Central memory CD8-positive, alpha-beta T cell (primary cell): ENCODE measurements around the gene NFATC1.

Experiments used
- ATAC-seq: fragments of 150-1000 bp; cut with Tn5 transposase; replicated peaks from 2 replicates; pipeline ENCODE4 v1.10.0; 2022; ENCODE audit warnings: mild to moderate bottlenecking, moderate FRiP score, moderate number of reproducible peaks; ENCODE audit not compliant: poor library complexity, severe bottlenecking; ENCODE audit errors: extremely low read depth
- DNase-seq, 2 donors: peaks; one replicate each; pipeline ENCODE4 v3.0.0; 2021; ENCODE audit warnings: low spot score in 2 of 2
- H3K27ac Mint-ChIP-seq: one replicate; pipeline ENCODE4 v1.8.0; 2022; ENCODE audit warnings: low read depth, mild to moderate bottlenecking, moderate library complexity, mixed read lengths
- H3K27me3 Mint-ChIP-seq: one replicate; pipeline ENCODE4 v1.8.0; 2022; ENCODE audit warnings: mixed read lengths
- H3K36me3 Mint-ChIP-seq: one replicate; pipeline ENCODE4 v1.8.0; 2022; ENCODE audit warnings: mild to moderate bottlenecking, moderate library complexity, mixed read lengths; ENCODE audit not compliant: insufficient read depth
- H3K4me1 Mint-ChIP-seq: one replicate; pipeline ENCODE4 v1.8.0; 2022; ENCODE audit warnings: mixed read lengths
- H3K4me3 Mint-ChIP-seq: one replicate; pipeline ENCODE4 v1.8.0; 2022; ENCODE audit warnings: mild to moderate bottlenecking, moderate library complexity, mixed read lengths
- H3K9me3 Mint-ChIP-seq: one replicate; pipeline ENCODE4 v1.8.0; 2022; ENCODE audit warnings: mixed read lengths

NFATC1 gene

GRCh38 chr18:79386547-79386946 lies 9.2 kb upstream of the NFATC1 start:
- Mint-ChIP-seq H3K36me3 (peaks cover 7% of the 10 kb centered on the region), H3K4me1 (peaks cover 11% of the 10 kb centered on the region), H3K4me3 (no peak overlapping the region), H3K9me3 (no peaks in the 10 kb centered on the region), H3K27ac (no peak overlapping the region), H3K27me3 (peaks cover 35% of the 10 kb centered on the region)
- ATAC-seq = no peak
- DNase-seq = no peak

- H3K4me3 Mint-ChIP-seq = no peak overlapping the region
- peaks cover 15% of the 10 kb centered on the region for H3K4me1 Mint-ChIP-seq
- no peaks in the 10 kb centered on the region for H3K9me3 Mint-ChIP-seq
- peaks cover 7% of the 10 kb centered on the region for H3K36me3 Mint-ChIP-seq
- H3K27me3 Mint-ChIP-seq = peaks cover 41% of the 10 kb centered on the region
- no peak for DNase-seq
- H3K27ac Mint-ChIP-seq = no peak overlapping the region
- no peak for ATAC-seq
Observed at GRCh38 chr18:79387214-79387613, 8.5 kb upstream of the NFATC1 start.

- peaks cover 19% of the 10 kb centered on the region for H3K4me1 Mint-ChIP-seq
- no peak overlapping the region for H3K27ac Mint-ChIP-seq
- ATAC-seq = no peak
- peaks cover 45% of the 10 kb centered on the region for H3K27me3 Mint-ChIP-seq
- H3K9me3 Mint-ChIP-seq = no peaks in the 10 kb centered on the region
- DNase-seq = no peak
- no peak overlapping the region for H3K4me3 Mint-ChIP-seq
- peaks cover 5% of the 10 kb centered on the region for H3K36me3 Mint-ChIP-seq
Observed at GRCh38 chr18:79387615-79388014, 8.1 kb upstream of the NFATC1 start.

GRCh38 chr18:79388043-79388442 lies 7.7 kb upstream of the NFATC1 start:
- DNase-seq (no peak), ATAC-seq (no peak)
- no peak overlapping the region for H3K27ac Mint-ChIP-seq
- no peaks in the 10 kb centered on the region for H3K9me3 Mint-ChIP-seq
- H3K4me1 Mint-ChIP-seq = peaks cover 23% of the 10 kb centered on the region
- no peak overlapping the region for H3K4me3 Mint-ChIP-seq
- peaks cover 6% of the 10 kb centered on the region for H3K36me3 Mint-ChIP-seq
- H3K27me3 Mint-ChIP-seq = peaks cover 48% of the 10 kb centered on the region

GRCh38 chr18:79389689-79390088 lies 6.0 kb upstream of the NFATC1 start:
- H3K36me3 Mint-ChIP-seq = peaks cover 11% of the 10 kb centered on the region
- ATAC-seq (no peak), DNase-seq (no peak)
- H3K4me3 Mint-ChIP-seq = no peak overlapping the region
- H3K9me3 Mint-ChIP-seq = no peaks in the 10 kb centered on the region
- peaks cover 58% of the 10 kb centered on the region for H3K27me3 Mint-ChIP-seq
- no peak overlapping the region for H3K27ac Mint-ChIP-seq
- peaks cover 28% of the 10 kb centered on the region for H3K4me1 Mint-ChIP-seq

GRCh38 chr18:79392226-79392625 lies 3.5 kb upstream of the NFATC1 start:
- peaks cover 8% of the 10 kb centered on the region for H3K36me3 Mint-ChIP-seq
- DNase-seq = no peak
- peaks cover 58% of the 10 kb centered on the region for H3K27me3 Mint-ChIP-seq
- peak overlapping the region; percentile 85 for H3K4me3 Mint-ChIP-seq
- no peaks in the 10 kb centered on the region for H3K9me3 Mint-ChIP-seq
- peak overlapping the region; percentile 61 for H3K27ac Mint-ChIP-seq
- no peak for ATAC-seq
- H3K4me1 Mint-ChIP-seq = peaks cover 32% of the 10 kb centered on the region

GRCh38 chr18:79393181-79393634 lies 2.5 kb upstream of the NFATC1 start:
- peak overlapping the region; percentile 85 for H3K4me3 Mint-ChIP-seq
- peak; percentile 25 for ATAC-seq
- DNase-seq = no peak
- peaks cover 8% of the 10 kb centered on the region for H3K36me3 Mint-ChIP-seq
- H3K27me3 Mint-ChIP-seq = peaks cover 56% of the 10 kb centered on the region
- H3K9me3 Mint-ChIP-seq = no peaks in the 10 kb centered on the region
- peaks cover 32% of the 10 kb centered on the region for H3K4me1 Mint-ChIP-seq
- peak overlapping the region; percentile 93 for H3K27ac Mint-ChIP-seq

- Mint-ChIP-seq H3K4me1 (peaks cover 31% of the 10 kb centered on the region), H3K36me3 (peaks cover 11% of the 10 kb centered on the region), H3K4me3 (peak overlapping the region; percentile 85), H3K9me3 (no peaks in the 10 kb centered on the region), H3K27ac (peak overlapping the region; percentile 93), H3K27me3 (peaks cover 49% of the 10 kb centered on the region)
- DNase-seq (no peak), ATAC-seq (peak; percentile 18)
Observed at GRCh38 chr18:79393635-79394533, 1.8 kb upstream of the NFATC1 start.

GRCh38 chr18:79394534-79395307 lies 1.0 kb upstream of the NFATC1 start:
- ATAC-seq (peak; percentile 29), DNase-seq (no peak)
- Mint-ChIP-seq H3K4me3 (peak overlapping the region; percentile 78), H3K27ac (no peak overlapping the region), H3K27me3 (peaks cover 41% of the 10 kb centered on the region), H3K36me3 (peaks cover 16% of the 10 kb centered on the region), H3K4me1 (peaks cover 36% of the 10 kb centered on the region), H3K9me3 (no peaks in the 10 kb centered on the region)

GRCh38 chr18:79395308-79395640 lies 456 bp upstream of the NFATC1 start:
- peak overlapping the region; percentile 4 for H3K27ac Mint-ChIP-seq
- peaks cover 35% of the 10 kb centered on the region for H3K27me3 Mint-ChIP-seq

GRCh38 chr18:79396431-79397246 lies 909 bp downstream of the NFATC1 start:
- Mint-ChIP-seq H3K36me3 (peaks cover 24% of the 10 kb centered on the region), H3K4me3 (peak overlapping the region; percentile 74), H3K27ac (no peak overlapping the region), H3K9me3 (no peaks in the 10 kb centered on the region), H3K4me1 (peaks cover 44% of the 10 kb centered on the region), H3K27me3 (peaks cover 23% of the 10 kb centered on the region)
- ATAC-seq (no peak), DNase-seq (no peak)

More at GRCh38 chr18:79395308-79395640, 456 bp upstream of the NFATC1 start:
- Mint-ChIP-seq H3K4me3 (peak overlapping the region; percentile 78), H3K36me3 (peaks cover 16% of the 10 kb centered on the region), H3K9me3 (no peaks in the 10 kb centered on the region), H3K4me1 (peaks cover 36% of the 10 kb centered on the region)
- no peak for DNase-seq
- ATAC-seq = no peak

- H3K27me3 Mint-ChIP-seq = peaks cover 16% of the 10 kb centered on the region
- H3K36me3 Mint-ChIP-seq = peaks cover 24% of the 10 kb centered on the region
- DNase-seq (no peak), ATAC-seq (no peak)
- peaks cover 39% of the 10 kb centered on the region for H3K4me1 Mint-ChIP-seq
- H3K4me3 Mint-ChIP-seq = peak overlapping the region; percentile 86
- H3K27ac Mint-ChIP-seq = no peak overlapping the region
- no peaks in the 10 kb centered on the region for H3K9me3 Mint-ChIP-seq
Observed at GRCh38 chr18:79397247-79397829, 1.6 kb downstream of the NFATC1 start.
